ENCODE results near the gene HOXA4.

Gene HOXA4

DNA sequence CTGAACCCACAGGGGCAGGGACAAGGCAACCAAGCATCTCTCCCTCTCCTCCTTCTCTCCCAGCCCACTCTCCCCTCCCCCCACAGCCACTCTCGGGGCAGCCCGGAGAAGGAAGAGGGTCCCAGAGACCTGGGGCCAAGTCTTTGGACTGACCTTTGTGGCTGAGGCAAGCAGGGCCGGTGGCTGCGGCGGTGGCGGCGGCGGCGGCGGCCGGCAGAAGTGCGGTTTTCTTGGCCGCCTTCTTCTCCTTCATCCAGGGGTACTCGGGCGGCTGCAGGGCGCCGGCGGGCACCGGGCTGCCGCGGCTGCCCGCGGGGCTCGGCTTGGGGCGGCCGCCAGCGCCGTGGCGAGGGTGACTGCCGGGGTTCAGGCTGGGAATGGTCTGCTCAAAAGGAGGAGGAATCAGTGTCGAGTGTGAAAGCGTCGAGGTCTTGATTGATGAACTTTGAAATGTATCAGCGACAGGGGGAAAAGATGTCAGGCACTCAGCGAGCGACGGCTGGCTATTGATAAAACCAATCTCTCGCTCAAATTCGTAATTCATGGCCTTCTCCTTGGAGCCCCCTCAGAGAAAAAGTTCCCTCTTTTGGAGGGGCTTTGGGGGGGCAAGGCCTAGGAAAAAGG, 28.5 kb downstream of the HOXA4 start:
- peak overlapping the region; percentile 33; the same call in 1 of the 2 replicates for H3K4me3 ChIP-seq (ENCODE audit: low read length)
- no peaks in the 10 kb centered on the region for H3K36me3 ChIP-seq (ENCODE audit: insufficient read depth, low read length)
- H3K27me3 ChIP-seq (ENCODE audit: insufficient read depth, low read length) = peaks cover 100% of the 10 kb centered on the region
- H3K27ac ChIP-seq (ENCODE audit: low read depth, low read length) = no peak overlapping the region
- H3K4me1 ChIP-seq (ENCODE audit: insufficient read depth, low read length) = peaks cover 29% of the 10 kb centered on the region
- H3K9me3 ChIP-seq (ENCODE audit: insufficient read depth, low read depth, low read length) = no peaks in the 10 kb centered on the region
- no peak overlapping the region for H3K9ac ChIP-seq (ENCODE audit: low read depth, low read length)
- 2% methylated on average over 39 of the region's 39 CpGs for WGBS

DNA sequence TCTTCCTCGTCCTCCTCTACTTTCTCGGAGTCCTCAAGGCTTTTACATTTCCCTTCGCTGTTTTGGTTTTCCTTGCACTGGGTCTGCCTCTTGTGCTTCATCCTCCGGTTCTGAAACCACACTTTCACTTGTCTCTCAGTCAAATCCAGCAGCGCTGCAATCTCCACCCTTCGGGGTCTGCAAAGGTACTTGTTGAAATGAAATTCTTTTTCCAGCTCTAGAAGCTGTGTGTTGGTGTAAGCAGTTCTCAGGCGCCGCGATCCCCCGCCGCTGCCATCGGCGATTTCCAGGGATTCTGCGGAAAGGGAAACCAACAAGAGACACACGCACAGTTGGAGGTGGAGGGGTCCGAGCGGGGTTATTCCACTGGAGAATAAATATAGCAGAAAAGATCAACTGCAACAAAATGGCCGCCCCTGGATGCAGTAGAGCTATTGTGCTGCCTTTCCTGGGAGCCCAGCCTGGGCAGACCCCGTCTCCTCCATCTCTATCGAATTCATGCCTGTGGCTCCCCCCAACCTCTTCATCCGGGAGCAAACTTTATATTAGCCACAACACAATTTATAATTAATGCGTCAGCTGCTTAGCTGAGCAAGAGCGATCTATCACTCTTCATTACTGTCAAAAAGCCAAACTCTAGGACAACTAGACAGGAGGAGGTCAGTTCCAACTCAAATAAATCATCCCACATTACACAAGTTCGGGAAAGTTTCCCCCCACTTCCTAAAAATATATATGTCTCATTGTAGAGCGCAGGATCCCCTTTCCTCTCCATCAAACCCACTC, 29.2 kb downstream of the HOXA4 start:
- no peaks in the 10 kb centered on the region for H3K9me3 ChIP-seq (ENCODE audit: insufficient read depth, low read depth, low read length)
- H3K9ac ChIP-seq (ENCODE audit: low read depth, low read length) = no peak overlapping the region; the same call in 1 of the 2 replicates
- peak overlapping the region; percentile 33; the same call in 1 of the 2 replicates for H3K4me3 ChIP-seq (ENCODE audit: low read length)
- 9% methylated on average over 25 of the region's 25 CpGs for WGBS
- peaks cover 22% of the 10 kb centered on the region for H3K4me1 ChIP-seq (ENCODE audit: insufficient read depth, low read length)
- H3K27ac ChIP-seq (ENCODE audit: low read depth, low read length) = peak overlapping the region; percentile 57; the same call in 1 of the 2 replicates
- peaks cover 100% of the 10 kb centered on the region for H3K27me3 ChIP-seq (ENCODE audit: insufficient read depth, low read length)
- H3K36me3 ChIP-seq (ENCODE audit: insufficient read depth, low read length) = no peaks in the 10 kb centered on the region

DNA sequence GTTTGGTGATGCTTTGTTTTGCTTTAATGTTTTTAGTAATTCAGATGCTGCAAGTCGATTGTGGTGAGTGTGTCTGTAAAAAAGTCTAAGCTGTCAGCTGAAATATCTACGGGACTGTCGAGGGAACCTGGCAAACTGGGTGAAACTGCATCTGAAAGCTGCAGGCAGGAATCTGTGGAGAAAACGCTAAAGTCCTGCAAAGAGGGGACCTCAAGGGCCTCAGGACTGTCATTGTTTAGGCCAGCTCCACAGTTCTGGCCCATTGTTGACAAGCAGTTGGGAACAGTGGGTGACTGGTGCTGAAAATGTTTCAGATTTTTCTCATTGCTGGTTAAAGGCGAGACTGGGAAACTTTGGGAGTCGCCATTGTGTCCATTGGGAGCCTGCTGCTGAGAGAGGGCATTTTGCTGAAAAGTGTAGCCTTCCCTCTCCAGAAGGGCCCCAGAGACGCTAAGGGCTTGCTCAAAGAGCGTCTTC, 29.8 kb downstream of the HOXA4 start:
- WGBS = 7% methylated on average over 8 of the region's 8 CpGs
- peak overlapping the region; percentile 57; the same call in 1 of the 2 replicates for H3K27ac ChIP-seq (ENCODE audit: low read depth, low read length)
- H3K4me1 ChIP-seq (ENCODE audit: insufficient read depth, low read length) = peaks cover 21% of the 10 kb centered on the region
- peaks cover 100% of the 10 kb centered on the region for H3K27me3 ChIP-seq (ENCODE audit: insufficient read depth, low read length)
- H3K4me3 ChIP-seq (ENCODE audit: low read length) = peak overlapping the region; percentile 33; the same call in 1 of the 2 replicates
- H3K9me3 ChIP-seq (ENCODE audit: insufficient read depth, low read depth, low read length) = no peaks in the 10 kb centered on the region
- H3K36me3 ChIP-seq (ENCODE audit: insufficient read depth, low read length) = no peaks in the 10 kb centered on the region
- no peak overlapping the region; the same call in 1 of the 2 replicates for H3K9ac ChIP-seq (ENCODE audit: low read depth, low read length)

DNA sequence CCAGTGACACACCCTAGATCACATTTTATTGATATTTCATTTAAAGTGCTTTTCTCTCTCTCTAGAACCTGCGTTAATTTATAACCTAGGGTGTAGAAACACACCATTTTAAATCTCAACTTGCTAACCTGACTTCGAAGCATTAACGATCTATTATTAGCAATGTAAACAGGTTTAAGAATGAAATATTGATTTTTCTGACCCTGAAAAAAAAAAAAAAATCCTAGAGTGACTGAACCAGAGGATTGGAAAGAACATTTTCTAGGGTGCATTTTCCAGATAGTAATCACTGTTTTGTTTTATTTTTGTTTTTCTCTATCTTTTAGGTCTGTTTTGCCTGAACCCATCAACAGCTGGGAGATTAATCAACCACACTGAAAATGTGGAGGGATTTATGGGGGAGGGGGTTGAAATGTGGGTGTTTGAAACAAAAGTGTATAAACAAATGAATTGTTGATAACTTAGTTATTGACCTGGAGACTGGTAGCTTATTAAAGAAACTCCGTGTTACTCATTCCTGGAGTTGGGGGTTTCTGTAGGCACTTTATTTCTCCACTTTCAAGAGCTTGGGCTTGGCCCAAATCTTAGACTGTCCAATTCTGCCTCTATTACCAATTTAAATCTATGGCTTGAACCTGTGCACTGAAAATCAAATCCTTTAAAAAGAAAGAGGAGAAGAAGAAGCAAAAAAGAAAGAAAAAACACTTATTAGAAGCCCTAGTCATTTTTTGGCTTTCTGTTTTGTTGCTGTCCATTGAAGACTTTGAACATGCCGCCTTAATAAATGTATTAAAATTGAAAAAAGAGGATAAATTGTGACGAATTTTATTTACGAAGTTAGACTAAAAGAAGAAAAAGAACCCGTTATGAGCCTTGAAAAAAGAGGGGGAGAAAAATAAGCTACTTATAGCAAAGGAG, 30.8 kb downstream of the HOXA4 start:
- Histone ChIP-seq H3K36me3 (ENCODE audit: insufficient read depth, low read length) (no peaks in the 10 kb centered on the region), H3K27ac (ENCODE audit: low read depth, low read length) (no peak overlapping the region), H3K4me1 (ENCODE audit: insufficient read depth, low read length) (peaks cover 21% of the 10 kb centered on the region), H3K9me3 (ENCODE audit: insufficient read depth, low read depth, low read length) (no peaks in the 10 kb centered on the region), H3K4me3 (ENCODE audit: low read length) (peak overlapping the region; percentile 51; the same call in 1 of the 2 replicates), H3K9ac (ENCODE audit: low read depth, low read length) (no peak overlapping the region), H3K27me3 (ENCODE audit: insufficient read depth, low read length) (peaks cover 100% of the 10 kb centered on the region)
- WGBS = 61% methylated on average over 7 of the region's 8 CpGs

DNA sequence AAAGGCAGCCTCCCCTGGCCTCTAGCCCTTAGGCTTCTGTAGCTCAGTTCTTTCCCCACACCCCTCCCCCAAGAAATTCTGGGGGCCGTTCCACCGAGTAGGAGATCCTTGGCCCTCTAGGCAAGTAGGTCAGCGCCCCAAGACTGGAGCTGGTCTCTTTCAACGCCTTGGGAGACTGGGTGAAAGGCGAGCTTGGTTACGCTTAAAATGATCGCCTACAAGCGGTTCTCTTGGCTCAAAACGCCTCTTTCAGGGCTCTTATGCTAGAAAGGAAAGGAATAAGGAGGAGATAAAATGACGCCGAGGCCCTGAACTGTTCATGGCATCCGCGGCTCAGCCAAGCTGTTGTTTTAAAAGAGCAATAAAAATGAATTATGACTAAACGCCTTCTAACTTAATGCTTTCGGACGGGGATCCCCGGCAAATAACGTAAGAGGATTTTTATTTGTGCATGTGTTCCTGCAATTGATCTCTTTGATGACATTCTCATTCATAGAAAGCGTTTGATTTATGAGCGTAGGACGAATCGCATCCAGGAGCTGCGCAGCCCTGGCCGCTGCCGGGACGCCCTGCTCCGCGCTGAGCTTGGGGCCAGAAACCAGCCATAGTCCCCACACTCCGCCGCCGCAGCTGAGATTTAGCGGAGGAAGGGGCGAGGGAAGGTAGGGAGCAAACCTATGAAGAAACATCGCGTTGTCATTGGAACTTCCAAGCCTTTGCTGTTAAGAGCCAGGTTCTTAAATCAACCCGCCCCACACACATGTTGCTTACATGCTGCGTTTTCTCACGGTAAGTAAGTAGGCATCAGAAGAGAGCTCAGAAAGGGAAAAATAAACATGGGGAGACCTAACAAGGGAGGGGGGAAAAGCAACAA, 31.7 kb downstream of the HOXA4 start:
- peak overlapping the region; percentile 51; the same call in 1 of the 2 replicates for H3K4me3 ChIP-seq (ENCODE audit: low read length)
- H3K27me3 ChIP-seq (ENCODE audit: insufficient read depth, low read length) = peaks cover 100% of the 10 kb centered on the region
- H3K9me3 ChIP-seq (ENCODE audit: insufficient read depth, low read depth, low read length) = no peaks in the 10 kb centered on the region
- H3K4me1 ChIP-seq (ENCODE audit: insufficient read depth, low read length) = peaks cover 21% of the 10 kb centered on the region
- no peak overlapping the region for H3K27ac ChIP-seq (ENCODE audit: low read depth, low read length)
- no peak overlapping the region; the same call in 1 of the 2 replicates for H3K9ac ChIP-seq (ENCODE audit: low read depth, low read length)
- no peaks in the 10 kb centered on the region for H3K36me3 ChIP-seq (ENCODE audit: insufficient read depth, low read length)
- 3% methylated on average over 38 of the region's 38 CpGs for WGBS

DNA sequence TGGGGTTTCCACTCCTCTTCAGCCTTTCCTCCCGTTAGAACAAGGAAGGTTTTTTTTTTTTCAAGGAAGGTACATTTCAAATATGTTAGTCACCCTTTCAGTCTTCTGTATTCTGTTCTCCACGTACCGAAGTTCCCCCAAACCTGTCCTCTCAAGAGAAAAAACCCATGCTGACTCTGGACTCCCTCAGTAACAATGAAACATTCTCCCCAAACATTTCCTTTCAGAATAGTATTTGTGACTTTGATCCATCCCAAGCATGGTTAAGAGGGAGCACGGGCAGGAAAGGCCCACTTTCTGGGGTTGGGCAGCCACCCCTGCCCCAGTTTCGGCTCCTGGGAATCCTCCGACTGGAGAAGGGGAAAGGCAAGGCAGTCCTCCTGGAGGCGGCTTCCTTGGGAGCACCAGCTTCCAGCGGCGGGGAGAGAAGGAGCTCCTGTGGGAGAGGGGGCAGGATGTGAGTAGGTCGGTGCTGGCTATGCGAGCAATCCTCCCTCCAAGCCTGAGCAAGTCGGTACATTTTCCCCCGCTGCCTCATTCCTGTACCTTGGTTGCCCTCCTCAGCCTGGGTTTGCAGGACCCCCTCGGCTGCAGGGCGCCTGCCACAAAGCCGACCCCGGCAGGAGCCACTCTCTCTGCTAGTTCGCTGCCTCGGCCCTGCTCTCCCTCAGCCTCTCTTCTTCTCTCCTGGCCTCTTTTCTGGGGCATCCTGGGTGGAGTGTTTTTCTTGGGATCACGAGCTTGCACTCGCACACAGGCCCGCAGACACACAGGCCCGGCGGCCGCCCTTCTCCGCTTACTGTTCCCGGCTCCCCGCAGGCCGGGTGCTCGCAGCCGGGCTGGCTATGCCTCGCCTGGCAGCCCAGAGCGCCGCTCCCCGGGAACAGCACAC, 32.6 kb downstream of the HOXA4 start:
- WGBS = 1% methylated on average over 34 of the region's 35 CpGs
- H3K9me3 ChIP-seq (ENCODE audit: insufficient read depth, low read depth, low read length) = no peaks in the 10 kb centered on the region
- H3K27ac ChIP-seq (ENCODE audit: low read depth, low read length) = no peak overlapping the region
- peaks cover 100% of the 10 kb centered on the region for H3K27me3 ChIP-seq (ENCODE audit: insufficient read depth, low read length)
- no peak overlapping the region; the same call in 1 of the 2 replicates for H3K9ac ChIP-seq (ENCODE audit: low read depth, low read length)
- peaks cover 27% of the 10 kb centered on the region for H3K4me1 ChIP-seq (ENCODE audit: insufficient read depth, low read length)
- H3K4me3 ChIP-seq (ENCODE audit: low read length) = peak overlapping the region; percentile 51
- H3K36me3 ChIP-seq (ENCODE audit: insufficient read depth, low read length) = no peaks in the 10 kb centered on the region

DNA sequence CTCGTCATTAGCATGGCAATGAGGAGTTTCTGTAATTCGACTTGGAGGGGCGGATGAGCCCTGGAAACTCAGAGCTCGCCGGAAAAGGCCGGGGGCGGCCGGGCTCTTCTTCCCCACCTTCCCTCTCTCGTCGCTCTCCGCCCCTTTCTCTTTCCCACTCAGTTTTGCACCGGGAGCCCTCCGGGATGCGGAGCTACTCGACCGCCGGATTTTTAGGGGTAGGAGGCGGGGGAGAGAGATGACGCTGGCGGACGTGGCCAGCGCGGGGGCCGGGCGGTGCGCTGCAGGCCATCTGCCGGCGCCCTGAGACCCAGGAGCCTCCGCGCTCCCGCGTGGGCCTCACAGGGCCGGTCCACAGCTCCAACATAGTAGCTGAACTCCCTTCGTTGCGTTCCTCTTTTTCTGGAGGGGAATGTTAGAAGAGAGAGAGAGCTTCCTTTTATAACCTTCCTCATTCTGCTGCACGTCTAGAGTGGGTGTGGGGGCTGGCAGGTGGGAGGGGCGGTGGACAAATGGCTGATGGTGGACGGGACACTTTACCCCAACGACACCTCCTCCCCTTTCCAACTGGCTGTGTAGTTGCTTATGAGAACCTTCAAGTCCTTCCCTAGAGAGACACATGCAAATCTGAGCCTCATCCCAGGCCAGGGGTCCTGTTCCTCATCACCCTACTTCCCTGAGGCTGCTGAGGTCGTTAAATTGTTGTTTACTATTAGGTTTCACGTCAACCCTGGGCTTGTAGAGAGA, 33.6 kb downstream of the HOXA4 start:
- H3K36me3 ChIP-seq (ENCODE audit: insufficient read depth, low read length) = no peaks in the 10 kb centered on the region
- H3K9me3 ChIP-seq (ENCODE audit: insufficient read depth, low read depth, low read length) = no peaks in the 10 kb centered on the region
- peaks cover 35% of the 10 kb centered on the region for H3K4me1 ChIP-seq (ENCODE audit: insufficient read depth, low read length)
- WGBS = under 1% methylated on average over 39 of the region's 41 CpGs
- H3K27ac ChIP-seq (ENCODE audit: low read depth, low read length) = no peak overlapping the region
- H3K27me3 ChIP-seq (ENCODE audit: insufficient read depth, low read length) = peaks cover 100% of the 10 kb centered on the region
- peak overlapping the region; percentile 51 for H3K4me3 ChIP-seq (ENCODE audit: low read length)
- no peak overlapping the region for H3K9ac ChIP-seq (ENCODE audit: low read depth, low read length)

DNA sequence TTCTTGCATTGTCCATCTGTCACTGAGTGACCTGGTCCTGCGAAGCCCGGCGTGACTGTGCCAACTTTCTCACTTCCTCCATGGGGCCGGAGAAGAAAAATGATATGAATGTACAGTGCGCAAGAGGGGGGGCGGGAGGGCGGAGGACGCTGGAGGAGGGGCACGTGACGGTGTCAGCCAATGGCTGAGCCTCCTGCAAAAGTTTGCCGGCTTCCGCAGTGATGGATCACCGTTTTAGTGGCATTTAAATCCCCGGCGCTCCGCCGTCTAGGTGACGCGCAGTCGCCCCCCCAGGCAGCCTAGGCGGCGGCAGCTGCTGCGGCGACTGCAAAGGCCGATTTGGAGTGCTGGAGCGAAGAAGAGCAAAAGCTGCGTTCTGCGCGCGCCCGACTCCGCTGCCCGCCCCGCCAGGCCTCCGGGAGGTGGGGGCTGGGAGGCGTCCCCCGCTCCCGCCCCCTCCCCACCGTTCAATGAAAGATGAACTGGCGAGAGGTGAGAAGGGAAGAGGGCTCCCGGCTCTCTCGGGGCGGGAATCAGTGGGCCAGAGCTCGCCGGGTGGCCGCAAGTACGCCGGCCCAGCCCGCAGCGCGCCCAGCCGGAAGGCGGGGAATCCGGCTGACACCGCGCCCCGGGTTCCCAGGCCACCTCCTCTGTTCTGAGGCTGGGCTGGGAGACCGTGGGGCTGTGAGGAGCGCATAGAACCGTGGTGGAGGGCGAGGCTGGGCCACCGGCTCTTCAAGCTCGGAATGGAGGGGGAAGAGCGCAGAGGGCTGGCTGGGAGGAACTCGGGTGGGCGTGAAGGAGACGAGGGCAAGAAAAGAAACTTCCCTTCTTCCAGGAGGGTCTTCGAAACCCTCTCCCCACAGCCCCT, 34.4 kb downstream of the HOXA4 start, which contains the start of gene HOXA1:
HOXA1 (minus strand) TSS at position 104 of the 871 bp plus-strand sequence; CDS start at position 16, 88 bp downstream.
- Histone ChIP-seq H3K9me3 (ENCODE audit: insufficient read depth, low read depth, low read length) (no peaks in the 10 kb centered on the region), H3K27ac (ENCODE audit: low read depth, low read length) (peak within 1 kb of the TSS; percentile 5; the same call in 1 of the 2 replicates), H3K9ac (ENCODE audit: low read depth, low read length) (no peak within 1 kb of the TSS), H3K4me1 (ENCODE audit: insufficient read depth, low read length) (peaks cover 39% of the 10 kb centered on the region), H3K4me3 (ENCODE audit: low read length) (peak within 1 kb of the TSS; percentile 51), H3K36me3 (ENCODE audit: insufficient read depth, low read length) (no peaks in the 10 kb centered on the region), H3K27me3 (ENCODE audit: insufficient read depth, low read length) (peaks cover 100% of the 10 kb centered on the region)
- under 1% methylated on average over 62 of the region's 68 CpGs for WGBS
